Measurements from ENCODE around the gene NUP214. TPM values are rescaled to one million over a fixed set of nuclear protein-coding genes. Genes with fewer than 3 reads are reported as not detected.
"Not testable (repeated sequence)": the region's sequence is repeated elsewhere in the genome, so short reads cannot be mapped to it uniquely, and the experiment has no call there.

Gene NUP214
- total and polyA plus RNA-seq, 7 experiments from 2014 or later, result 18.2 to 116 (median 80.5) TPM

- ChIA-PET CTCF (interaction anchor here (1.2 kb wide), 1 partner anchor 187 kb away, joined by 4 read pairs; no protein-coding TSS in a partner anchor), POLR2A (no interaction called here)
- no peaks in the 10 kb centered on the region for H3K27me3 ChIP-seq (ENCODE audit: control insufficient read depth in 2 of 2, insufficient read depth in 2 of 2, low read length in 2 of 2)
- H3K4me1 ChIP-seq (ENCODE audit: control insufficient read depth in 2 of 2, insufficient read depth in 2 of 2, low read length in 2 of 2), result no peaks in the 10 kb centered on the region
- intact Hi-C loops (cut with micrococcal nuclease), result no loop called here
- Mint-ChIP-seq H3K4me3 (peak overlapping the region in 2 of 10 donors; percentile 22 to 35), H3K9me3 (no peaks in the 10 kb centered on the region), H3K4me1 (peaks cover 5 to 22% (median 17%) of the 10 kb centered on the region in 7 donors), H3K27me3 (no peaks in the 10 kb centered on the region), H3K36me3 (peaks cover 26 to 71% (median 44%) of the 10 kb centered on the region in 5 donors), H3K27ac (peak overlapping the region in 8 of 9 donors; percentile 36 to 81 (median 67))
- no peaks in the 10 kb centered on the region for H3K9me3 ChIP-seq (ENCODE audit: control insufficient read depth in 2 of 3, low read length in 3 of 3)
- DNase-seq, result no peak
- ATAC-seq, result no peak
- no peak overlapping the region for H3K4me3 ChIP-seq (ENCODE audit: low read length)
- H3K27ac ChIP-seq (ENCODE audit: low read depth, low read length), result peak overlapping the region; percentile 38
- peaks cover 38 to 88% (median 38%) of the 10 kb centered on the region in 3 experiments for H3K36me3 ChIP-seq (ENCODE audit: control insufficient read depth in 2 of 3, insufficient read depth in 3 of 3, low read length in 3 of 3)
Observed at GRCh38 chr9:131148966-131149687, 23.7 kb downstream of the NUP214 start.

- no peaks in the 10 kb centered on the region for H3K4me1 ChIP-seq (ENCODE audit: control insufficient read depth in 2 of 2, insufficient read depth in 2 of 2, low read length in 2 of 2)
- Mint-ChIP-seq H3K27ac (peak overlapping the region; percentile 5 to 81 (median 63)), H3K4me1 (peaks cover 10 to 23% (median 21%) of the 10 kb centered on the region in 7 donors), H3K9me3 (no peaks in the 10 kb centered on the region), H3K4me3 (peak overlapping the region in 3 of 10 donors; percentile 0 to 35 (median 22)), H3K36me3 (peaks cover 24 to 71% (median 44%) of the 10 kb centered on the region in 5 donors), H3K27me3 (no peaks in the 10 kb centered on the region)
- CTCF ChIA-PET, result interaction anchor here (1.2 kb wide), 1 partner anchor 187 kb away, joined by 4 read pairs; no protein-coding TSS in a partner anchor
- peak overlapping the region; percentile 38 for H3K27ac ChIP-seq (ENCODE audit: low read depth, low read length)
- H3K4me3 ChIP-seq (ENCODE audit: low read length), result no peak overlapping the region
- intact Hi-C loops (cut with micrococcal nuclease), result no loop called here
- no peaks in the 10 kb centered on the region for H3K9me3 ChIP-seq (ENCODE audit: control insufficient read depth in 2 of 3, low read length in 3 of 3)
- DNase-seq, result peak in 2 of 9 donors; percentile 1 to 3
- POLR2A ChIA-PET, result no interaction called here
- H3K27me3 ChIP-seq (ENCODE audit: control insufficient read depth in 2 of 2, insufficient read depth in 2 of 2, low read length in 2 of 2), result no peaks in the 10 kb centered on the region
- H3K36me3 ChIP-seq (ENCODE audit: control insufficient read depth in 2 of 3, insufficient read depth in 3 of 3, low read length in 3 of 3), result peaks cover 32 to 88% (median 36%) of the 10 kb centered on the region in 3 experiments
- ATAC-seq, result no peak
Observed at GRCh38 chr9:131149688-131150053, 24.3 kb downstream of the NUP214 start.

DNA sequence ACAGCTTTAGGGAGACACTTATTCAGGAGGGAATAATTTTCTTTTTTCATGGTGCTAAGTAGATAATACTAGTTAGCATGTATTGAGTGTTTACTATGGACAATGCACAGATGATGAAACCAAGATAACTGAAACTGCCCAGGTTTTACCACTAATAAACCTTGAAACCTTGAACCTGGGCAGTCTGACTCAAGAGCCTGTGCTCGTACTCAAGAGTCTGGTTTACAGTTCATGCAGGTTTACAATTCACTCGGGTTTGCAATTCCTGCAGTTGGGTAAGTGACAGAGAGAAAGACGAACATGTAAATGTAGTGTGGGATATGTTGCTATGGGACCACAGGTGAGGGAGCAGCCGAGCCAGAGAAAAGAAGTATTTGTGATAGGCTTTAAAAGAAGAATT, 28.2 kb downstream of the NUP214 start:
- H3K4me1 Mint-ChIP-seq, result peaks cover 12 to 31% (median 28%) of the 10 kb centered on the region in 7 donors
- Histone ChIP-seq H3K27ac (ENCODE audit: low read depth, low read length) (no peak overlapping the region), H3K27me3 (ENCODE audit: control insufficient read depth in 2 of 2, insufficient read depth in 2 of 2, low read length in 2 of 2) (no peaks in the 10 kb centered on the region), H3K4me1 (ENCODE audit: control insufficient read depth in 2 of 2, insufficient read depth in 2 of 2, low read length in 2 of 2) (no peaks in the 10 kb centered on the region), H3K36me3 (ENCODE audit: control insufficient read depth in 2 of 3, insufficient read depth in 3 of 3, low read length in 3 of 3) (peaks cover 10 to 70% (median 23%) of the 10 kb centered on the region in 3 experiments), H3K4me3 (ENCODE audit: low read length) (no peak overlapping the region), H3K9me3 (ENCODE audit: control insufficient read depth in 2 of 3, low read length in 3 of 3) (no peaks in the 10 kb centered on the region)
- peaks cover 15 to 68% (median 37%) of the 10 kb centered on the region in 5 donors for H3K36me3 Mint-ChIP-seq
- no peaks in the 10 kb centered on the region for H3K9me3 Mint-ChIP-seq
- H3K27ac Mint-ChIP-seq, result peak overlapping the region in 3 of 9 donors; percentile 61 to 83 (median 81)
- ChIA-PET POLR2A (interaction anchor here (0.7 kb wide), 1 partner anchor 632 kb away, joined by 3 read pairs; no protein-coding TSS in a partner anchor), CTCF (no interaction called here)
- H3K27me3 Mint-ChIP-seq, result no peaks in the 10 kb centered on the region
- ATAC-seq (no peak), DNase-seq (no peak)
- intact Hi-C loops (cut with micrococcal nuclease), result no loop called here
- no peak overlapping the region for H3K4me3 Mint-ChIP-seq

DNA sequence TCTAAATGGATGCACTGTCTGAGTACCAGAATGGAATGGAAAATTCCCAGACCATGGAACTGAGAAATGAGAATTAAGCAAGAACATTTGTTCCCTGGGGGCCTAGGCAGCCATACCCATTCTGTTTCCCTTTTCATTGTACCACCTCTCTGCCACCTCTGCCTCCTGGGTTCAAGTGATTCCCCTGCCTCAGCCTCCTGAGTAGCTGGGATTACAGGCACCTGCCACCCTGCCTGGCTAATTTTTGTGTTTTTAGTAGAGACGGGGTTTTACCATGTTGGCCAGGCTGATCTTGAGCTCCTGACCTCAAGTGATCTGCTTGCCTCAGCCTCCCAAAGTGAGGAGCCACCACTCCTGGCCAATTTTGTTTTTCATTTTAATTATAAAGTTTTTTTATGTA, 33.3 kb downstream of the NUP214 start:
- H3K27me3 ChIP-seq (ENCODE audit: control insufficient read depth in 2 of 2, insufficient read depth in 2 of 2, low read length in 2 of 2); intact Hi-C loops (cut with micrococcal nuclease); ATAC-seq; H3K27ac Mint-ChIP-seq; DNase-seq; H3K4me1 ChIP-seq (ENCODE audit: control insufficient read depth in 2 of 2, insufficient read depth in 2 of 2, low read length in 2 of 2); H3K9me3 Mint-ChIP-seq; POLR2A ChIA-PET; H3K27ac ChIP-seq (ENCODE audit: low read depth, low read length); H3K27me3 Mint-ChIP-seq; H3K4me3 Mint-ChIP-seq; H3K9me3 ChIP-seq (ENCODE audit: control insufficient read depth in 2 of 3, low read length in 3 of 3); H3K4me3 ChIP-seq (ENCODE audit: low read length): not testable (repeated sequence)
- CTCF ChIA-PET, result interaction anchor here (0.6 kb wide), 1 partner anchor 47 kb away, joined by 4 read pairs; no protein-coding TSS in a partner anchor
- Mint-ChIP-seq H3K4me1 (peaks cover under 1 to 20% (median 11%) of the 10 kb centered on the region in 7 donors), H3K36me3 (peaks cover 13 to 63% (median 28%) of the 10 kb centered on the region in 5 donors)
- H3K36me3 ChIP-seq (ENCODE audit: control insufficient read depth in 2 of 3, insufficient read depth in 3 of 3, low read length in 3 of 3), result peaks cover 7 to 64% (median 11%) of the 10 kb centered on the region in 3 experiments

- Histone ChIP-seq H3K9me3 (ENCODE audit: control insufficient read depth in 2 of 3, low read length in 3 of 3) (no peaks in the 10 kb centered on the region), H3K4me3 (ENCODE audit: low read length) (no peak overlapping the region), H3K36me3 (ENCODE audit: control insufficient read depth in 2 of 3, insufficient read depth in 3 of 3, low read length in 3 of 3) (peaks cover 6 to 67% (median 14%) of the 10 kb centered on the region in 3 experiments), H3K4me1 (ENCODE audit: control insufficient read depth in 2 of 2, insufficient read depth in 2 of 2, low read length in 2 of 2) (no peaks in the 10 kb centered on the region), H3K27me3 (ENCODE audit: control insufficient read depth in 2 of 2, insufficient read depth in 2 of 2, low read length in 2 of 2) (no peaks in the 10 kb centered on the region), H3K27ac (ENCODE audit: low read depth, low read length) (no peak overlapping the region)
- Mint-ChIP-seq H3K9me3 (no peaks in the 10 kb centered on the region), H3K27ac (peak overlapping the region in 1 of 9 donors; percentile 47), H3K36me3 (peaks cover 8 to 57% (median 21%) of the 10 kb centered on the region in 5 donors), H3K27me3 (no peaks in the 10 kb centered on the region), H3K4me1 (peaks cover under 1 to 7% (median 1%) of the 10 kb centered on the region in 7 donors), H3K4me3 (no peak overlapping the region)
- ATAC-seq (no peak), DNase-seq (no peak)
- ChIA-PET POLR2A (interaction anchor here (1.2 kb wide), 1 partner anchor 35 kb away, joined by 3 read pairs; the partner anchor contains the start of gene NUP214), CTCF (no interaction called here)
- intact Hi-C loops (cut with micrococcal nuclease), result no loop called here
Observed at GRCh38 chr9:131160416-131161112, 35.2 kb downstream of the NUP214 start.

GRCh38 chr9:131161585-131161984, 36.2 kb downstream of the NUP214 start:
- H3K36me3 Mint-ChIP-seq, result peaks cover 8 to 59% (median 25%) of the 10 kb centered on the region in 5 donors
- CTCF ChIA-PET, result interaction anchor here (0.5 kb wide), 1 partner anchor 173 kb away, joined by 3 read pairs; no protein-coding TSS in a partner anchor

More at GRCh38 chr9:131161585-131161984, 36.2 kb downstream of the NUP214 start:
- H3K27ac ChIP-seq (ENCODE audit: low read depth, low read length), result no peak overlapping the region
- no peak overlapping the region for H3K4me3 ChIP-seq (ENCODE audit: low read length)
- no peaks in the 10 kb centered on the region for H3K27me3 Mint-ChIP-seq
- DNase-seq (no peak), ATAC-seq (no peak)
- H3K36me3 ChIP-seq (ENCODE audit: control insufficient read depth in 2 of 3, insufficient read depth in 3 of 3, low read length in 3 of 3), result peaks cover 6 to 70% (median 18%) of the 10 kb centered on the region in 3 experiments
- no peaks in the 10 kb centered on the region for H3K27me3 ChIP-seq (ENCODE audit: control insufficient read depth in 2 of 2, insufficient read depth in 2 of 2, low read length in 2 of 2)
- no peak overlapping the region for H3K27ac Mint-ChIP-seq
- intact Hi-C loops (cut with micrococcal nuclease), result no loop called here
- POLR2A ChIA-PET, result interaction anchor here (0.6 to 1.2 kb wide), 2 partner anchors 32 to 36 kb away, joined by 3 read pairs; partner anchors contain the start of gene NUP214
- H3K4me1 Mint-ChIP-seq, result peaks cover 0 to 12% (median 0%) of the 10 kb centered on the region in 7 donors
- H3K9me3 Mint-ChIP-seq, result no peaks in the 10 kb centered on the region
- H3K4me3 Mint-ChIP-seq, result no peak overlapping the region
- H3K4me1 ChIP-seq (ENCODE audit: control insufficient read depth in 2 of 2, insufficient read depth in 2 of 2, low read length in 2 of 2), result no peaks in the 10 kb centered on the region
- no peaks in the 10 kb centered on the region for H3K9me3 ChIP-seq (ENCODE audit: control insufficient read depth in 2 of 3, low read length in 3 of 3)
